K562 treated with DMSO at 1 percent for 4 hours (cell line): Measurements from ENCODE around the gene MEF2C. TPM values are rescaled to one million over a fixed set of nuclear protein-coding genes. Genes with fewer than 3 reads are reported as not detected.

ENCODE experiments used
- total RNA-seq: library from RNA; unstranded; fragments of 300-600 nt; gene quantifications from 2 replicates; pipeline ENCODE4 v1.2.3, GENCODE V29; 2022; ENCODE audit not compliant: insufficient read depth

The MEF2C gene
- 9.7 and 15.6 TPM in 2 replicates for total RNA-seq

GRCh38 chr5:88883059-88883835, at the start of gene MEF2C:
Gene MEF2C, minus strand, starts transcription at chr5:88883184. Its CDS starts 59,396 bp downstream, at chr5:88823788.

